Right atrium auricular region (tissue), 2 donors: Measurements from ENCODE around the gene IRAK1. TPM values are rescaled to one million over a fixed set of nuclear protein-coding genes. Genes with fewer than 3 reads are reported as not detected.

Source experiments
- DNase-seq: peaks from one replicate; pipeline ENCODE4 v3.0.0-alpha.2; 2019; ENCODE audit warnings: low spot score
- H3K27ac ChIP-seq, 2 donors: fragments of 200-600 bp; sonication (generic); 1 replicate in 1 of 2; 2 replicates in 1 of 2; pipeline ENCODE4 v1.5.1; 2016 to 2019
- H3K27me3 ChIP-seq, 2 donors: fragments of 200-600 bp; sonication (generic); one replicate each; pipeline versions ENCODE4 v1.5.1 to v1.6.0; 2017 to 2019
- H3K36me3 ChIP-seq: fragments of 200-600 bp; sonication (generic); one replicate; pipeline ENCODE4 v1.5.1; 2016
- H3K4me1 ChIP-seq, 2 donors: fragments of 200-600 bp; sonication (generic); one replicate each; pipeline versions ENCODE4 v1.5.1 to v1.6.0; 2017 to 2019
- H3K4me3 ChIP-seq, 2 donors: fragments of 200-600 bp; sonication (generic); 1 replicate in 1 of 2; 2 replicates in 1 of 2; pipeline ENCODE4 v1.5.1; 2017 to 2019; ENCODE audit warnings: mild to moderate bottlenecking in 1 of 2, moderate library complexity in 1 of 2
- H3K9me3 ChIP-seq, 2 donors: fragments of 200-600 bp; sonication (generic); one replicate each; pipeline ENCODE4 v1.5.1; 2019
- CTCF ChIP-seq, 2 donors: fragments of 200-600 bp; sonication (generic); IDR thresholded peaks; one replicate each; pipeline ENCODE4 v1.5.1; 2019; ENCODE audit warnings: antibody characterized with exemption in 2 of 2
- total RNA-seq, 2 donors: library from RNA; depleted of rRNA; stranded (reverse); fragments of >200 nt; gene quantifications; one replicate each; pipeline ENCODE4 v1.1.0, GENCODE V29; 2016

IRAK1 gene
- total RNA-seq, 2 donors from 2014 or later, result 27.5 to 37.1 TPM

GRCh38 chrX:154018518-154019060, 1.1 kb downstream of the IRAK1 start:
- peak overlapping the region; percentile 47 to 60 for H3K4me3 ChIP-seq
- H3K27me3 ChIP-seq, result no peaks in the 10 kb centered on the region
- H3K4me1 ChIP-seq, result peaks cover 0 to 20% of the 10 kb centered on the region in 2 donors
- TF ChIP-seq CTCF (IDR thresholded peaks at IDR 0.05), result no peak
- no peaks in the 10 kb centered on the region for H3K9me3 ChIP-seq
- peak overlapping the region; percentile 75 to 80 for H3K27ac ChIP-seq
- DNase-seq, result no peak
- H3K36me3 ChIP-seq, result peaks cover 11% of the 10 kb centered on the region

GRCh38 chrX:154017766-154018517, 1.8 kb downstream of the IRAK1 start:
- no peak overlapping the region for H3K27ac ChIP-seq
- DNase-seq, result no peak
- H3K4me3 ChIP-seq, result no peak overlapping the region
- peaks cover 11% of the 10 kb centered on the region for H3K36me3 ChIP-seq
- no peak for TF ChIP-seq CTCF (IDR thresholded peaks at IDR 0.05)
- H3K27me3 ChIP-seq, result no peaks in the 10 kb centered on the region
- no peaks in the 10 kb centered on the region for H3K9me3 ChIP-seq
- peaks cover 0 to 20% of the 10 kb centered on the region in 2 donors for H3K4me1 ChIP-seq

- H3K27me3 ChIP-seq, result no peaks in the 10 kb centered on the region
- no peak overlapping the region for H3K27ac ChIP-seq
- H3K36me3 ChIP-seq, result peaks cover 11% of the 10 kb centered on the region
- peaks cover 0 to 20% of the 10 kb centered on the region in 2 donors for H3K4me1 ChIP-seq
- no peak overlapping the region for H3K4me3 ChIP-seq
- no peaks in the 10 kb centered on the region for H3K9me3 ChIP-seq
- no peak for DNase-seq
- no peak for TF ChIP-seq CTCF (IDR thresholded peaks at IDR 0.05)
These were observed 3.2 kb downstream of the IRAK1 start for GRCh38 chrX:154016366-154017076.

- H3K4me1 ChIP-seq, result peaks cover 0 to 15% of the 10 kb centered on the region in 2 donors
- H3K9me3 ChIP-seq, result no peaks in the 10 kb centered on the region
- DNase-seq, result no peak
- H3K4me3 ChIP-seq, result no peak overlapping the region
- no peak overlapping the region for H3K27ac ChIP-seq
- peaks cover 11% of the 10 kb centered on the region for H3K36me3 ChIP-seq
- no peaks in the 10 kb centered on the region for H3K27me3 ChIP-seq
- no peak for TF ChIP-seq CTCF (IDR thresholded peaks at IDR 0.05)
These were observed 4.0 kb downstream of the IRAK1 start for GRCh38 chrX:154015581-154016264.

- TF ChIP-seq CTCF (IDR thresholded peaks at IDR 0.05), result no peak
- Histone ChIP-seq H3K4me3 (no peak overlapping the region), H3K36me3 (peaks cover 11% of the 10 kb centered on the region), H3K9me3 (no peaks in the 10 kb centered on the region), H3K27me3 (no peaks in the 10 kb centered on the region), H3K27ac (no peak overlapping the region), H3K4me1 (peaks cover 0 to 9% of the 10 kb centered on the region in 2 donors)
- DNase-seq, result no peak
These were observed 5.0 kb downstream of the IRAK1 start for GRCh38 chrX:154014429-154015380.
